Prostate gland (tissue), 2 donors: ENCODE results near the gene CRACR2A. TPM values are rescaled to one million over a fixed set of nuclear protein-coding genes. Genes with fewer than 3 reads are reported as not detected.

ENCODE experiments used
- DNase-seq: peaks from one replicate; pipeline ENCODE4 v3.0.0-alpha.2; 2019; ENCODE audit warnings: low spot score
- H3K27ac ChIP-seq, 2 donors: fragments of 200-600 bp; sonication (generic); 2 replicates each; pipeline ENCODE4 v1.5.1; 2017 to 2019
- H3K27me3 ChIP-seq: fragments of 200-600 bp; sonication (generic); replicated peaks from 2 replicates; pipeline ENCODE4 v1.5.1; 2019; ENCODE audit not compliant: insufficient read depth
- H3K36me3 ChIP-seq, 2 donors: fragments of 200-600 bp; sonication (generic); 1 replicate in 1 of 2; 2 replicates in 1 of 2; pipeline versions ENCODE4 v1.5.1 to v1.8.1; 2017 to 2019
- H3K4me1 ChIP-seq: fragments of 200-600 bp; sonication (generic); replicated peaks from 2 replicates; pipeline ENCODE4 v1.5.1; 2019
- H3K4me3 ChIP-seq, 2 donors: fragments of 200-600 bp; sonication (generic); 2 replicates each; pipeline ENCODE4 v1.5.1; 2017 to 2019
- H3K9me3 ChIP-seq: fragments of 200-600 bp; sonication (generic); 2 replicates; pipeline ENCODE4 v1.5.1; 2017
- POLR2A ChIP-seq: fragments of 450-650 bp; IDR thresholded peaks from one replicate; pipeline ENCODE4 v1.6.1; 2016; ENCODE audit warnings: antibody characterized with exemption, mild to moderate bottlenecking
- POLR2AphosphoS5 ChIP-seq: sonication (generic); formaldehyde crosslinking; IDR thresholded peaks from one replicate; pipeline ENCODE4 v1.6.1; 2017; ENCODE audit warnings: antibody characterized with exemption
- WGBS: methylation state at CpG from one replicate; pipeline ENCODE4 v1.1.5; 2018; 5-methylcytosine and 5-hydroxymethylcytosine counted together
- intact Hi-C: fragments of 100-400 bp; cut with DNase I; formaldehyde crosslinking; loops from one replicate; pipeline ENCODE4 v1.14.2; 2022
- total RNA-seq, 2 donors: library from RNA; depleted of rRNA; stranded (reverse); fragments of >200 nt; gene quantifications; one replicate each; pipeline ENCODE4 v1.1.0, GENCODE V29; 2016
- TF ChIP-seq, protein P1 (sequence below), 4 experiments: fragments of 200-600 bp in 2 of 4; fragments of 450-650 bp in 2 of 4; sonication (generic) in 2 of 4; IDR thresholded peaks; 1 replicate in 3 of 4; 2 replicates in 1 of 4; pipeline ENCODE4 v1.5.1; 2016 to 2019; ENCODE audit warnings: antibody characterized with exemption in 4 of 4, mild to moderate bottlenecking in 2 of 4, moderate library complexity in 2 of 4

Gene CRACR2A
- total RNA-seq, 2 donors from 2014 or later, result 21.6 to 39.1 TPM

GRCh38 chr12:3667485-3667884 lies 85.4 kb downstream of the CRACR2A start:
- no peaks in the 10 kb centered on the region for H3K9me3 ChIP-seq
- WGBS, result 85% methylated on average over 4 of the region's 4 CpGs
- no peaks in the 10 kb centered on the region for H3K4me1 ChIP-seq
- TF ChIP-seq, protein P1, sequence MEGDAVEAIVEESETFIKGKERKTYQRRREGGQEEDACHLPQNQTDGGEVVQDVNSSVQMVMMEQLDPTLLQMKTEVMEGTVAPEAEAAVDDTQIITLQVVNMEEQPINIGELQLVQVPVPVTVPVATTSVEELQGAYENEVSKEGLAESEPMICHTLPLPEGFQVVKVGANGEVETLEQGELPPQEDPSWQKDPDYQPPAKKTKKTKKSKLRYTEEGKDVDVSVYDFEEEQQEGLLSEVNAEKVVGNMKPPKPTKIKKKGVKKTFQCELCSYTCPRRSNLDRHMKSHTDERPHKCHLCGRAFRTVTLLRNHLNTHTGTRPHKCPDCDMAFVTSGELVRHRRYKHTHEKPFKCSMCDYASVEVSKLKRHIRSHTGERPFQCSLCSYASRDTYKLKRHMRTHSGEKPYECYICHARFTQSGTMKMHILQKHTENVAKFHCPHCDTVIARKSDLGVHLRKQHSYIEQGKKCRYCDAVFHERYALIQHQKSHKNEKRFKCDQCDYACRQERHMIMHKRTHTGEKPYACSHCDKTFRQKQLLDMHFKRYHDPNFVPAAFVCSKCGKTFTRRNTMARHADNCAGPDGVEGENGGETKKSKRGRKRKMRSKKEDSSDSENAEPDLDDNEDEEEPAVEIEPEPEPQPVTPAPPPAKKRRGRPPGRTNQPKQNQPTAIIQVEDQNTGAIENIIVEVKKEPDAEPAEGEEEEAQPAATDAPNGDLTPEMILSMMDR (IDR thresholded peaks at IDR 0.05), result no peak
- TF ChIP-seq POLR2AphosphoS5, result no peak
- intact Hi-C loops, result no loop called here
- no peak overlapping the region for H3K27ac ChIP-seq
- no peaks in the 10 kb centered on the region for H3K36me3 ChIP-seq
- DNase-seq, result no peak
- H3K27me3 ChIP-seq, result no peaks in the 10 kb centered on the region
- H3K4me3 ChIP-seq, result no peak overlapping the region

GRCh38 chr12:3666441-3666840 lies 86.5 kb downstream of the CRACR2A start:
- no peak for DNase-seq
- H3K9me3 ChIP-seq, result no peaks in the 10 kb centered on the region
- intact Hi-C loops, result no loop called here
- H3K27ac ChIP-seq, result no peak overlapping the region
- 94% methylated on average over 7 of the region's 7 CpGs for WGBS
- TF ChIP-seq POLR2A, result no peak
- TF ChIP-seq POLR2AphosphoS5, result no peak
- TF ChIP-seq, protein P1 (IDR thresholded peaks at IDR 0.05), result no peak
- no peak overlapping the region for H3K4me3 ChIP-seq
- H3K27me3 ChIP-seq, result no peaks in the 10 kb centered on the region
- no peaks in the 10 kb centered on the region for H3K4me1 ChIP-seq
- H3K36me3 ChIP-seq, result no peaks in the 10 kb centered on the region

DNA sequence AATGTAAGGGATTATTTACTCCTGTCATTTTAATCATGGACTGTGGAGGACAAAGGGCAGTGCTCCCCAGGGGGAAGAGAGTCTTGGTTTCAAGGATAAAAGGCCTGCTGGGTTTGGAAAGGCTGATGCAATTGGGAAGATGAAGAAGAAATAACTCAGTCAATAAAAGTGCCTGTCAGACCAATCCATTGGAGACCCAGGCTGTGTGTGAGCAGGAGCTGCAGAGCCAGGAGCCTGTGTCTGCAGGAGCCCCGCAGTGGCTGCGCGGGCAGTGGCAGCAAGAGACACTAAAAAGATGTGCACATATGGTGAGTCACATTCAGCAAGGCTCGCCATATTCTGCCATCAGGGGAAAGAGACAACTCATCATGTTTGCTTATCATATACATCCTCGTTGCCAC lies 90.4 kb downstream of the CRACR2A start:
- WGBS, result 99% methylated on average over 5 of the region's 5 CpGs

GRCh38 chr12:3661028-3661427 lies 91.9 kb downstream of the CRACR2A start:
- Histone ChIP-seq H3K27me3 (no peaks in the 10 kb centered on the region), H3K36me3 (no peaks in the 10 kb centered on the region), H3K9me3 (no peaks in the 10 kb centered on the region), H3K4me1 (no peaks in the 10 kb centered on the region), H3K27ac (no peak overlapping the region), H3K4me3 (no peak overlapping the region)
- intact Hi-C loops, result no loop called here
- TF ChIP-seq POLR2AphosphoS5, result no peak
- TF ChIP-seq, protein P1 (IDR thresholded peaks at IDR 0.05), result no peak
- TF ChIP-seq POLR2A, result no peak
- DNase-seq, result no peak
- WGBS, result 79% methylated on average over 1 of the region's 1 CpG

More for the DNA sequence above, 90.4 kb downstream of the CRACR2A start:
- TF ChIP-seq POLR2A (no peak), POLR2AphosphoS5 (no peak)
- TF ChIP-seq, protein P1 (IDR thresholded peaks at IDR 0.05), result no peak
- Histone ChIP-seq H3K9me3 (no peaks in the 10 kb centered on the region), H3K27me3 (no peaks in the 10 kb centered on the region), H3K4me3 (no peak overlapping the region), H3K36me3 (no peaks in the 10 kb centered on the region), H3K27ac (no peak overlapping the region), H3K4me1 (no peaks in the 10 kb centered on the region)
- DNase-seq, result no peak
- intact Hi-C loops, result no loop called here

DNA sequence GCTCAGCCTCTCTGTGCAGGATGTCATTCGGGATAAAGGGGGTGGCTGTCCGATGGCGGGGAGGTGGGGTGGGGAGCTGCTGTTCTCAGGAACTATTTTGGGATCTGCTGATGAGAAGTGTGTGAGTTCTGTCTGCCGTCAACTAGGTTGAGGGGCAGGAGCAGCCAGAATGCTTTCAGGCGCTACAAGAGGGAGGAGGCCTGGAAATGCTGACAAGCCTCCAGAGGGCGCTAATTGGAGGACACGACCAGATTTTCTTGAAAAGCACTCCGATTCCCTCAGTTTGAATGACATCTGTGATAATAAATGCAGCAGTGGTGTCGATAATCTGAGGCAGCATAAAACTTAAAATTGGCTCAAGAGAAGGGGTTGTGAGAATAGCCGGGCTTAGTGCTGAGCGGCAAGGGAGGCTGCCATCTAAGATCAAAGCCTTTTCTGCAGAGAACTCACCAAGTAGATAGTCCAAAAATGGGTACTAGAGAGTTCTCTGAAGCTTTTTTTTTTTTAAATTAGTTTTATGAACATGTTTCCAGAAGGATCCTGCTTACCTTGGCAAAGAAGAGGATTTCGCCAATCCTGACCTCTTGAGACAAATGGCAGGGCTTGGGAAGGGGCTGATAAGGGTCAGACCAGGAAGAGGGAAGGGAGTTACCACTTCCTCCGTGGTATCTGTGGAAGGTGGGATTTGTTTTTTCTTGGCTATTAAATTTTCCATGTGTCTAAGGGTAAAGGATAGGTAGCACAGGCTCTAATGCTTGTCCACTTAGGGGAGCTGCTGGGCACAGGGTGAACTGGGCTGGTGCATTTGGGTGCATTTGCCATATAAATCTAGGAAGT lies 94.4 kb downstream of the CRACR2A start:
- H3K4me1 ChIP-seq, result no peaks in the 10 kb centered on the region
- intact Hi-C loops, result no loop called here
- 85% methylated on average over 13 of the region's 13 CpGs for WGBS

More for the DNA sequence above, 94.4 kb downstream of the CRACR2A start:
- H3K36me3 ChIP-seq, result no peaks in the 10 kb centered on the region
- no peaks in the 10 kb centered on the region for H3K9me3 ChIP-seq
- H3K27ac ChIP-seq, result no peak overlapping the region
- TF ChIP-seq, protein P1 (IDR thresholded peaks at IDR 0.05), result peak in 1 of 4 experiments; percentile 21
- TF ChIP-seq POLR2A (no peak), POLR2AphosphoS5 (no peak)
- H3K4me3 ChIP-seq, result no peak overlapping the region
- no peaks in the 10 kb centered on the region for H3K27me3 ChIP-seq
- no peak for DNase-seq
